ENCODE results near the gene CYP3A7.
"Not testable (repeated sequence)": the region's sequence is repeated elsewhere in the genome, so short reads cannot be mapped to it uniquely, and the experiment has no call there.

The CYP3A7 gene

GRCh38 chr7:99734987-99735386 lies at the start of gene CYP3A7:
CYP3A7 (minus strand) TSS chr7:99735196; CDS start chr7:99735093, 103 bp downstream.
- no peak for DNase-seq (ENCODE audit: low spot score)

DNA sequence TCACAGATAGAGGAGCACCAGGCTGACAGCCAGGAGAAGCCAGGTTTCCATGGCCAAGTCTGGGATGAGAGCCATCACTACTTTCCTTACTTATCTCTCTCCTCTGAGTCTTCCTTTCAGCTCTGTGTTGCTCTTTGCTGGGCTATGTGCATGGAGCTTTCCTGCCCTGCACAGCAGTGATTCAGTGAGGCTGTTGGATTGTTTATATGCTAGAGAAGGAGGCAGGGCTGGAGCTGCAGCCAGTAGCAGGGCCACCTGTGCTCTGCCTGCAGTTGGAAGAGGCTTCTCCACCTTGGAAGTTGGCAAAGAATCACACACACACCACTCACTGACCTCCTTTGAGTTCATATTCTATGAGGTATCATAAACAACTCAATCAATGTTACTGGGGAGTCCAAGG lies 49.0 kb upstream of the CYP3A7 start, which contains the start of gene CYP3A4:
CYP3A4 (minus strand) TSS at position 178 of the 400 bp plus-strand sequence; CDS start at position 75, 103 bp downstream.
- DNase-seq (ENCODE audit: low spot score), result no peak

DNA sequence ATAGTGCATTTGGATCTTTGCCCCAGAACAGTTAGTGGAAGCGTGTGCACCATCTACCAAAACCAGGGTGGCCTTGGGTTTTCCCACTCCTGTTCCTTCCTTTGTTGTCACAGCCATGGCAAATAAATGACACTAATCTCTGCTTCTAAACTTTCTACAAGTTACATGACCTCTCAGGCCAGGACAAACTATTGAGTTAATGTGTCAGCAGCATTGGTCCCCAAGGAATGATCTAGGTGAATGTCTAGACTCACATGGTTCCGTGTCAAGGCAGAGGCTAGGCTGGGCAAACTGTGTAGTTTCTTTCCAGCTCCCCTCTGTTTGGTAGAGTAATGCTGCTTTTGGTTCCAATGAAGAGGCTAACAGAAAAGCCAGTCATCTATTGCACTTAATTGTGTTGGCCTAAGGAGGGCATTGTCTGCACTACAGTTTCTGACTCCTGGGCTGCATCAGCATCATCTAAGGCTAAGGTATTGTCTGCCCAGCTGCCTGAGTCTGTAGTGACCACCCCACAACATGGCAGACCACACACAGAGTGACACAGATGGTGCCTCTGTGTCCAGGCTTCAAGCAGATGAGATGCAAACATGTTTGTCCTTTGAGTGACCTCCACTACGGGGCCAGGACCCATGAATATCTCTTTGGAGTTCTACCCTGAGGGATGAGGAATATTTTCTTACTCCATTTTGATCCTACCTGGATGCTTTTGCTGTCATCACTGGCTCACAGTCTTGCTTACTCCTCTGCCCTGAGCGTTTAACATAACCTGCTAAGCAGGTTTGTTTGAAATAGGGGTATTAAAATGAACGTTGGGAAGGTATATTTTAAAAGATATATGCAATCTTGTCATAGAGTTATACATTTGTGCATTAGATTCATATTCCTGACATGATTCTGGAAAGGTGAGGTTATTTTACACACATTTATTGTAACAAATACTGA lies 47.3 kb upstream of the CYP3A7 start:
- no peak for DNase-seq (ENCODE audit: low spot score)

GRCh38 chr7:99780588-99780987 lies 45.6 kb upstream of the CYP3A7 start:
- DNase-seq (ENCODE audit: low spot score), result no peak

GRCh38 chr7:99779949-99780348 lies 45.0 kb upstream of the CYP3A7 start:
- DNase-seq (ENCODE audit: low spot score), result no peak

DNA sequence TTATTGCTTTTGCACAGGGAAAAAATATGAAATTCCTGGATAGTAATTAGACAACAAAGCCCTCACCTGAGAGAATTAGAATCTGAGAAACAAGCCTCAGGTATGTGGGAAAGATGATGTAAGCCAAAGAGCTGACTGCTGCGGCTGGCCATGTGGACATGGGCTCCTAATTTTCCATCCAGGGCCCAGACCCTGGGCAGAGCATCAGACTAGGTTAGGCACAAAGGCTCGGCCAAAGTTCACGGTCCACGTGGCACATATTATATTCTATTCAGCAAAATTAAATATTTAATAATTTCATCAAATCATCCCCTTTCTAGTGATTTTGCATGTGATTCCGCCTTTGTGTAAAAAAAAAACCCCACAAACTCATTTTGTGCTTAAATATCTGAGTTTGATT lies 43.9 kb upstream of the CYP3A7 start:
- no peak for DNase-seq (ENCODE audit: low spot score)

DNA sequence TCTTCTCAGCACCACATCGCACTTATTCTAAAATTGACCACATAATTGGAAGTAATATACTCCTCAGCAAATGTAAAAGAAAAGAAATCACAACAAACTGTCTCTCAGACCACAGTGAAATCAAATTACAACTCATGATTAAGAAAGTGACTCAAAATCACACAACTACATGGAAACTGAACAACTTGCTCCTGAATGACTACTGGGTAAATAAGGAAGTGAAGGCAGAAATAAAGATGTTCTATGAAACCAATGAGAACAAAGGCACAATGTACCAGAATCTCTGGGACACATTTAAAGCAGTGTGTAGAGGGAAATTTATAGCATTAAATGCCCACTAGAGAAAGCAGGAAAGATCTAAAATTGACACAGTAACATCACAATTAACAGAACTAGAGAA lies 38.4 kb upstream of the CYP3A7 start:
- DNase-seq (ENCODE audit: low spot score), result not testable (repeated sequence)

- DNase-seq (ENCODE audit: low spot score), result peak; percentile 31
Observed at GRCh38 chr7:99772565-99772964, 37.6 kb upstream of the CYP3A7 start.

DNA sequence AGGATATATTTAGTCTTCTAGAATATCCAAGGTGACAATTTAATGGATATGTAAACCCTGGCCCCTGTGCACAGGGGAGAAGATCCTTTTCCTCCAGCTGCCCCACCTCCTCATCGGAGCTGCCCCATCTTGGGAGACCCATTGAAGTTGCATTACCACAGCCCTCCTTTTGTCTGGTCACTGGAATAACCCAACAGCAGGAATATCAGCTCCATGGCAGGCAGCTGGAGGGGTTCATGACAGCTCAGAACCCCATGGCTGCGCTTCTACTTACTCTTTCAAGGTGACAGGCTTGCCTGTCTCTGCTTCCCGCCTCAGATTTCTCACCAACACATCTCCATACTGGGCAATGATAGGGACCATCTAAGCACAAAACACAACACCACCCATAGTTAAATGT lies 34.5 kb upstream of the CYP3A7 start:
- not testable (repeated sequence) for DNase-seq (ENCODE audit: low spot score)

DNA sequence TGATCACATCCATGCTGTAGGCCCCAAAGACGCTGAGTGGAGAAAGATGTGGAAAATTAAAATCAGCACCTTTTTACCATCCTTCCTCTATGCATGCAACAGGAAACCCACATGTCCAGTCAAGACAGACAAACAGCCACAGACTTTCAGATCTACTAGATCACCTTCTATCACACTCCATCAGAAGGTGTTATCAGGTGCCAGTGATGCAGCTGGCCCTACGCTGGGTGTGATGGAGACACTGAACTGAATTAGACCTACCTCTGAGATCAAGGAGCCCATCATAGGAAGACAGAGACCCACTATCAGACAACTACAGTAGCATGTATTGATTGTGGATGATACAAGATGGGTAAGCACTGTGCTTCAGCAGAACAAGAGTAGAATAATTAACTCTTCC lies 33.5 kb upstream of the CYP3A7 start:
- DNase-seq (ENCODE audit: low spot score), result no peak

DNA sequence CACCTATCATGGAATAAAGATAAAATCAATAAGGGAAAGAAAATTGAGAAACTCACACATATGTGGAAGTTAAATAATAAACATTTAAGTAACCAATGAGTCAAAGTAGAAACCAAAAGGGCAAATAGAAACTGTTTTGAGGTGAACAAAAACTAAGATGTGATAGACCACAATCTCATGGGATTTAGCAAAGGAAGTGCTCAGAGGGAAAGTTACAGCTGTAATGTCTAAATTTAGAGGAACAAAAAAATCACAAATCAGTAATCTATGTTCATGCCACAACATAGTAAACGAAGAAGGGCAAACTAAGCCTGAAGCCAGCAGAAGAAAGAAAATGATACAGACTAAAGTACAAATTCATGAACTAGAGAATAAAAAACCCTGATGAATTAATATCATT lies 32.7 kb upstream of the CYP3A7 start:
- no peak for DNase-seq (ENCODE audit: low spot score)

DNA sequence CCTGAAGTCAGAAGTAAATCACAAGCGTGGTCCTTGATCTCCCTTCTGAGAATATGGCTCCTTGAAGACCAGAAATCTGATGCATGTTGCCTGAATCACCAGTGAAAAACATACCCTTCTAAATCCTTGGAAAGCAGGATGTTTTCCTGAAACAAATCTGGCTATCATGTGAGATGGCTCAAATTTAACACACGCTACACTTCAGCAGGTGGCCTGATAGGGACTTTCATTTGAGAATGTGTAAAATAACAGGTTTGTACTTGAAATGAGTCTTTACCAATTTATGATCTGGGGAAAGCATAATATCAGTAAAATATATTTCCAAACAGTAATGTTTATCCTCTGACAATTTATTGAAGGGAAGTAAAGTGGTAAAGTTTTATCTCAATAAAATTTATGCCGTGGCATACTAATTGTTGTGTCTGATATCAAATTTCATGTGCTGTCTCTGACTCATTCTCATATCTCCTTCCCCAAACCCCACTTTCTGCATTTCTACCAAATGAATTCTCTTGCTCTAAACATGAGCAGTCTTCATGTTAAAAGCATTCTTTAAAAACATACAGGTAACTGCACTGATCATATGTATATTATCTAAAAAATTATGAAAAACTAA lies 31.6 kb upstream of the CYP3A7 start:
- no peak for DNase-seq (ENCODE audit: low spot score)

- no peak for DNase-seq (ENCODE audit: low spot score)
Observed at GRCh38 chr7:99764478-99764877, 29.5 kb upstream of the CYP3A7 start.

GRCh38 chr7:99762680-99763327 lies 27.8 kb upstream of the CYP3A7 start:
- no peak for DNase-seq (ENCODE audit: low spot score)

- DNase-seq (ENCODE audit: low spot score), result no peak
Observed at GRCh38 chr7:99755085-99755484, 20.1 kb upstream of the CYP3A7 start.

DNA sequence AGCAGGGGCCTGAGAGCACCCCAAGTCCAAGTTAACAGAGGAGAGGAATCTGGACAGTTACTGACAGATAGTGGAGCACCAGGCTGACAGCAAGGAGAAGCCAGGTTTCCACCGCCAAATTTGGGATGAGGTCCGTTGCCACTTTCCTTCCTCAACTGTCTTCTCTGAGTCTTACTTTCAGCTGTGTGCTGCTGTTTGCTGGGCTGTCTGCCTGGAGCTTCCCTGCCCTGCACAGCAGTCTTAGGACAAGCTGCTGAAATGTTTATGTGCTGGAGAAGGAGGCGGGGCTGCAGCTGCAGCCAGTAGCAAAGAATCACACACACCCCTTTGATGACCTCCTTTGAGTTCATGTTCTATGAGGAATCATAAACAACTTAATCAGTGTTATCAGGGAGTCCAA lies 17.4 kb upstream of the CYP3A7 start:
- DNase-seq (ENCODE audit: low spot score), result peak; percentile 46

- peak; percentile 53 for DNase-seq (ENCODE audit: low spot score)
Observed at GRCh38 chr7:99751322-99752052, 16.5 kb upstream of the CYP3A7 start.

- no peak for DNase-seq (ENCODE audit: low spot score)
Observed at GRCh38 chr7:99748846-99749579, 14.0 kb upstream of the CYP3A7 start.

GRCh38 chr7:99746915-99747314 lies 11.9 kb upstream of the CYP3A7 start:
- DNase-seq (ENCODE audit: low spot score), result not testable (repeated sequence)

- not testable (repeated sequence) for DNase-seq (ENCODE audit: low spot score)
Observed at GRCh38 chr7:99745395-99745794, 10.4 kb upstream of the CYP3A7 start.

- no peak for DNase-seq (ENCODE audit: low spot score)
Observed at GRCh38 chr7:99742737-99743394, 7.9 kb upstream of the CYP3A7 start.

Data from SW480 (cell line).